ENCODE measurements around the gene MAB21L4. TPM values are rescaled to one million over a fixed set of nuclear protein-coding genes. Genes with fewer than 3 reads are reported as not detected.
A peak's percentile ranks its signal among the peaks of the same experiment; 100 is the strongest.

Gene MAB21L4
- total and polyA plus RNA-seq, 2 of the 8 experiments (the other 6 are each of a cell fraction or from before 2014, with no cell fraction given), result 0.11 TPM; not detected in 1

GRCh38 chr2:240851078-240851991, 44.6 kb downstream of the MAB21L4 start:
- H2BK5ac ChIP-seq (ENCODE audit: low read depth, low read length), result no peak overlapping the region
- no peaks in the 10 kb centered on the region for H3K36me3 ChIP-seq (ENCODE audit: control insufficient read depth in 2 of 4, insufficient read depth in 4 of 4, low read length in 3 of 4)
- no peak overlapping the region for H2BK120ac ChIP-seq (replicated peaks; ENCODE audit: low read depth, low read length)
- no peak overlapping the region for H4K5ac ChIP-seq (ENCODE audit: insufficient read length, low read depth, low read length)
- H2BK15ac ChIP-seq (ENCODE audit: low read length), result 0 out of 2 replicates have a peak overlapping the region, but pooled peaks have one; percentile 61
- H3K4me1 ChIP-seq (replicated peaks in 1 of 4; ENCODE audit: control insufficient read depth in 3 of 4, insufficient read depth in 4 of 4, low read length in 3 of 4), result peaks cover 0 to 4% (median under 1%) of the 10 kb centered on the region in 4 experiments; a peak in 2 of 7 replicates
- 0 out of 2 replicates have a peak overlapping the region, but pooled peaks have one; percentile 4 for H4K8ac ChIP-seq (ENCODE audit: extremely low read depth, insufficient read depth, low read length)
- H3K9me3 ChIP-seq (ENCODE audit: insufficient read depth in 2 of 2, low read depth in 1 of 2, low read length in 1 of 2), result peaks cover 0 to 7% of the 10 kb centered on the region in 2 experiments; a peak in 1 of 4 replicates
- CTCF ChIA-PET (ENCODE audit: partially characterized antibody), result interaction anchor here (0.7 to 2.7 kb wide), 36 partner anchors 9 to 1027 kb away, joined by 3 to 20 read pairs (median 3); partner anchors contain the start of gene AGXT
- H2AFZ ChIP-seq (ENCODE audit: low read length), result no peak overlapping the region
- H3K9ac ChIP-seq (replicated peaks in 1 of 4; ENCODE audit: extremely low read depth in 1 of 4, low read depth in 3 of 4, low read length in 3 of 4), result no peak overlapping the region
- no peak overlapping the region for H2BK20ac ChIP-seq (ENCODE audit: low read length)
- WGBS, 2 experiments (ENCODE audit: extremely low coverage in 1 of 2, insufficient coverage in 1 of 2, insufficient read length in 1 of 2, insufficient replicate concordance in 2 of 2, low coverage in 1 of 2, low lambda C conversion rate in 2 of 2, missing lambda C conversion rate in 1 of 2), result 57% methylated on average over 33 of the region's 33 CpGs; no CpG with 5 or more reads in 1 of the 2 experiments
- no peaks in the 10 kb centered on the region for H3K79me2 ChIP-seq (ENCODE audit: control insufficient read depth in 1 of 2, insufficient read depth in 2 of 2, low read length in 2 of 2)
- FAIRE-seq, result peak; percentile 73
- H3K18ac ChIP-seq (ENCODE audit: extremely low read depth, low read length), result no peak overlapping the region
- H3K23me2 ChIP-seq (ENCODE audit: low read depth, low read length), result 0 out of 2 replicates have a peak, but pooled peaks cover 2% of the 10 kb centered on the region
- H2BK12ac ChIP-seq (ENCODE audit: low read depth, low read length), result no peak overlapping the region
- no peak overlapping the region for H4K91ac ChIP-seq (replicated peaks; ENCODE audit: insufficient read length, low read length)
- H4K20me1 ChIP-seq (replicated peaks in 1 of 2; ENCODE audit: control insufficient read depth in 1 of 2, insufficient read depth in 2 of 2, low read length in 2 of 2), result no peaks in the 10 kb centered on the region
- no peak overlapping the region for H3K27ac ChIP-seq (ENCODE audit: low read depth, low read length)
- H3K4ac ChIP-seq (replicated peaks; ENCODE audit: insufficient read length, low read depth, low read length), result no peak overlapping the region
- H3K79me1 ChIP-seq (ENCODE audit: low read depth, low read length), result no peaks in the 10 kb centered on the region
- no peak overlapping the region for H3K56ac ChIP-seq (replicated peaks; ENCODE audit: insufficient read length, low read depth, low read length)
- POLR2A ChIA-PET (ENCODE audit: partially characterized antibody), result no interaction called here
- peak; percentile 78 to 98 for DNase-seq (ENCODE audit: low read depth in 1 of 2, low spot score in 2 of 2)
- H3K4me2 ChIP-seq (ENCODE audit: insufficient read depth in 1 of 2, low read depth in 2 of 2, low read length in 2 of 2), result no peak overlapping the region
- H2AK5ac ChIP-seq (ENCODE audit: low read depth, low read length), result no peak overlapping the region
- H3K4me3 ChIP-seq (ENCODE audit: extremely low read depth in 1 of 4, insufficient read depth in 2 of 4, low read depth in 3 of 4, low read length in 4 of 4), result no peak overlapping the region
- no peak overlapping the region for H3K14ac ChIP-seq (ENCODE audit: insufficient read length)
- no peak overlapping the region for H3K23ac ChIP-seq (ENCODE audit: insufficient read length)
- no peaks in the 10 kb centered on the region for H3K27me3 ChIP-seq (replicated peaks in 1 of 4; ENCODE audit: control insufficient read depth in 3 of 4, extremely low read depth in 1 of 4, insufficient read depth in 3 of 4, low read length in 3 of 4)
- no peak for TF ChIP-seq CHD2 (IDR thresholded peaks at IDR 0.05; ENCODE audit: low read length)
- TF ChIP-seq SIN3A (conservative IDR thresholded peaks at IDR 0.05 in 1 of 2, IDR thresholded peaks at IDR 0.05 in 1 of 2; ENCODE audit: low read depth in 1 of 2, low read length in 2 of 2), result peak; percentile 86 to 93; a peak in 3 of 4 replicates
- no peak for TF ChIP-seq CTBP2 (IDR thresholded peaks at IDR 0.05; ENCODE audit: borderline replicate concordance, insufficient read depth, insufficient read length, low read length)
- peak; percentile 63; the same call in 1 of the 2 replicates for TF ChIP-seq MAX (IDR thresholded peaks at IDR 0.05)

Data from H1 (cell line).